Fibroblast of villous mesenchyme (primary cell): Measurements from ENCODE around the gene HLA-DQA2. TPM values are rescaled to one million over a fixed set of nuclear protein-coding genes. Genes with fewer than 3 reads are reported as not detected.
"Not testable (repeated sequence)": the region's sequence is repeated elsewhere in the genome, so short reads cannot be mapped to it uniquely, and the experiment has no call there.

ENCODE experiments used
- DNase-seq: peaks from one replicate; pipeline ENCODE4 v3.0.0-alpha.2; 2010; ENCODE audit warnings: low read depth
- H3K4me3 ChIP-seq: 2 replicates; pipeline ENCODE4 v1.5.1; 2011; ENCODE audit warnings: low read depth, mild to moderate bottlenecking, low read length
- CTCF ChIP-seq: IDR thresholded peaks from 2 replicates; pipeline ENCODE4 v1.5.1; 2012; ENCODE audit warnings: low read depth, mild to moderate bottlenecking, low read length; ENCODE audit not compliant: insufficient read depth
- total RNA-seq: library from RNA; depleted of rRNA; stranded (reverse); fragments of >200 nt; gene quantifications from 2 replicates; pipeline ENCODE4 v1.2.3, GENCODE V29; 2012

The HLA-DQA2 gene
- not detected in 2 replicates for total RNA-seq

DNA sequence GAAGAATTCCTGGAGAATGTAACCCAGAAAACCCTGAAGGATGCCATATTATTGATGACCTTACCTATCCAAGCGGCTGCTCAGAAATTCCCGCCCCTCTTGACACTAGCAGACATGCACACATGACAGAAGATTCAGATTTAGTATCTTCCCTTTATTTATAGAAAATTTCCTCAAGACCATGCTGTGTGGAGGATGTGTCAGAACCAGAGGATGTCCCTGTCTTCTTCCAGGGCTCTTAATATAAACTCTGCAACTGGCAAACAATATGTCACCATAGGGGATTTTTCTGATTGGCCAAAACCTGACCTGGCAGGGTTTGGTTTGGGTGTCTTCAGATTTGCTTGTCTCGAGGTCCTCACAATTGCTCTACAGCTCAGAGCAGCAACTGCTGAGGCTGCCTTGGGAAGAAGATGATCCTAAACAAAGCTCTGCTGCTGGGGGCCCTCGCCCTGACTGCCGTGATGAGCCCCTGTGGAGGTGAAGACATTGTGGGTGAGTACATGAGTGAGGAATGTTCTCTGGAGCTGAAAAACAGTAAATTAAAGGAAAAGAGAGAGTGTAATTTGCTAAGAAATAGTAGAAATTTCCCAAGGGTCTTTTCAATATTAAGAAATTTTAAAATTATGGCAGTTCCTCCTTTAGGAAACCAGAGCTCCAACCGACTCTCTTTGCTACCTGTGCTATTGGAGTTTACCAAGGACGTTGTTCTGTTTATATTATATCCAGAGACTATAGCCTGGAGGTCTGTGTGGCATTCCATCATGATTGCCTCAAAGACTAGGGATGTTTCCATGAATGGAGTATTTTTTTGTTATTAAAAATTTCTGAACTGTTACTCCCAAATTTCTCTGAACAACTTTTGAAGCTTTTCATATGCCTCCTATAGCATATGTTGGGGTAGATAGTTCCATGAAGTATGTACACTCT, at the start of gene HLA-DQA2:
HLA-DQA2 (plus strand) TSS at position 361 of the 930 bp plus-strand sequence; CDS start at position 414, 53 bp downstream.
- no peak for DNase-seq
- TF ChIP-seq CTCF, result no peak
- H3K4me3 ChIP-seq, result no peak within 1 kb of the TSS

DNA sequence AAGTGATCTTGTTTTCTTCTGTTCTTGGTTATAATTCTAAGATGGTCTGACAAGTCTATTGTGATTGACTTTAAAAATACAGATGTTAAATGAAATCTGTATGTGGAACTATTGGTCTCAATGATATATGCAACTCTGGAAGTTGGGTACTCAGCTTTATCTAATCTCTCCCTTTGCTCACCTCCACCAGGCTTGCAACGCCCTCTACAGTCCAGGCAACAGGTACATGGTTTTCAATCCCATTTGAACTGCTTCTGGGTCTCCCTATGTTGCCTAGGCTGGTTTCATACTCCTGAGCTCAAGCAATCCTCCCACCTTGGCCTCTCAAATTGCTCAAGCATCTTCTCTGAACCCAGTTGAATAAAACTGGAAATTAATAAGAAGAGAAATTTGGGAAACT, 49.2 kb upstream of the HLA-DQA2 start:
- no peak overlapping the region for H3K4me3 ChIP-seq
- TF ChIP-seq CTCF, result peak; percentile 31
- peak; percentile 4 for DNase-seq

DNA sequence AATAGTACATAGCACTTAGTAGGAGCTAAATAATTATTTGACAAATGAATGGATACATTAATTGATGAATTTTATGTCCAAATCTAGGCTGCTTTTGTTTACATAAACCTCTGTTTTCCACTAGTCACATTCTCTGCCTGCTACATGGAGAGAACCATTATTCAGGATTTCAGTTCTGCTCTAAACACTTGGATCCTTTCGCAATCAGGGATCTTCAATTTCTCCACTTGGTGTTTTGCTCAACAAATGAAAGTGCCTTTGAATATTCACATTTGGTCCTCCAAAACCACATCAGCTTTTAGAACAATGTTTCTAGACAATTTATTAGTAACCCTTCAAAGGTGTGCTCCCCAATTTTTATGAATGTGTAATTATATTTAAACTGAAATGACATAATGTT, 44.2 kb upstream of the HLA-DQA2 start:
- TF ChIP-seq CTCF, result no peak
- DNase-seq, result no peak
- no peak overlapping the region for H3K4me3 ChIP-seq

- peak; percentile 65 for DNase-seq
- TF ChIP-seq CTCF, result peak; percentile 81
- no peak overlapping the region for H3K4me3 ChIP-seq
Measured at GRCh38 chr6:32700391-32701040, 40.7 kb upstream of the HLA-DQA2 start.

GRCh38 chr6:32703347-32703746, 37.8 kb upstream of the HLA-DQA2 start:
- no peak for TF ChIP-seq CTCF
- no peak overlapping the region for H3K4me3 ChIP-seq
- no peak for DNase-seq

GRCh38 chr6:32705164-32705563, 36.0 kb upstream of the HLA-DQA2 start:
- H3K4me3 ChIP-seq, DNase-seq: not testable (repeated sequence)

GRCh38 chr6:32709625-32710024, 31.6 kb upstream of the HLA-DQA2 start:
- DNase-seq, result no peak
- H3K4me3 ChIP-seq, result no peak overlapping the region
- TF ChIP-seq CTCF, result no peak
